Neural progenitor cell (in vitro differentiated cells): ENCODE measurements around the gene DDX49. TPM values are rescaled to one million over a fixed set of nuclear protein-coding genes. Genes with fewer than 3 reads are reported as not detected.

Experiments used
- DNase-seq: peaks from one replicate; pipeline ENCODE4 v3.0.0-alpha.2; 2016; ENCODE audit warnings: low spot score
- H2AFZ ChIP-seq: fragments of 200-600 bp; sonication (generic); replicated peaks from 2 replicates; pipeline ENCODE4 v1.6.1; 2016; ENCODE audit warnings: antibody characterized with exemption
- H3F3A ChIP-seq: fragments of 200-600 bp; sonication (generic); 2 replicates; pipeline ENCODE4 v1.6.1; 2016; ENCODE audit warnings: antibody characterized with exemption, low read depth
- H3K27ac ChIP-seq: fragments of 200-600 bp; sonication (generic); 2 replicates; pipeline ENCODE4 v1.5.1; 2016; ENCODE audit warnings: mild to moderate bottlenecking
- H3K27me3 ChIP-seq: fragments of 200-600 bp; sonication (generic); 2 replicates; pipeline ENCODE4 v1.6.1; 2016; ENCODE audit warnings: mild to moderate bottlenecking, moderate library complexity
- H3K36me3 ChIP-seq: fragments of 200-600 bp; sonication (generic); 2 replicates; pipeline ENCODE4 v1.5.1; 2016
- H3K4me1 ChIP-seq: fragments of 200-600 bp; sonication (generic); 2 replicates; pipeline ENCODE4 v1.6.1; 2016; ENCODE audit warnings: mixed run types
- H3K4me2 ChIP-seq: fragments of 200-600 bp; sonication (generic); 2 replicates; pipeline ENCODE4 v1.6.1; 2016
- H3K4me3 ChIP-seq: fragments of 200-600 bp; sonication (generic); 2 replicates; pipeline ENCODE4 v1.5.1; 2016
- H3K79me2 ChIP-seq: fragments of 200-600 bp; sonication (generic); 2 replicates; pipeline ENCODE4 v1.6.1; 2016; ENCODE audit warnings: low read depth
- H3K9ac ChIP-seq: fragments of 200-600 bp; sonication (generic); 2 replicates; pipeline ENCODE4 v1.6.1; 2016
- H3K9me3 ChIP-seq: fragments of 200-600 bp; sonication (generic); 2 replicates; pipeline ENCODE4 v1.5.1; 2016; ENCODE audit warnings: low read depth
- H4K20me1 ChIP-seq: fragments of 200-600 bp; sonication (generic); 2 replicates; pipeline ENCODE4 v1.6.1; 2016; ENCODE audit warnings: low read depth
- H3K27ac Mint-ChIP-seq: 3 replicates; pipeline ENCODE4 v1.8.0; 2021; ENCODE audit warnings: mixed read lengths
- H3K27me3 Mint-ChIP-seq: 2 replicates; pipeline ENCODE4 v1.8.0; 2022; ENCODE audit warnings: low read depth, mild to moderate bottlenecking, inconsistent platforms, moderate library complexity, mixed read lengths; ENCODE audit not compliant: insufficient read depth
- H3K36me3 Mint-ChIP-seq: 3 replicates; pipeline ENCODE4 v1.8.0; 2021; ENCODE audit warnings: mixed read lengths
- H3K4me1 Mint-ChIP-seq: 3 replicates; pipeline ENCODE4 v1.8.0; 2021; ENCODE audit warnings: mixed read lengths
- H3K4me3 Mint-ChIP-seq: 3 replicates; pipeline ENCODE4 v1.8.0; 2021; ENCODE audit warnings: mild to moderate bottlenecking, moderate library complexity, mixed read lengths
- H3K9me3 Mint-ChIP-seq: 3 replicates; pipeline ENCODE4 v1.8.0; 2020; ENCODE audit warnings: mixed read lengths
- EZH2 ChIP-seq: fragments of 200-600 bp; sonication (generic); IDR thresholded peaks from 2 replicates; pipeline ENCODE4 v1.6.1; 2017; ENCODE audit warnings: antibody characterized with exemption, mild to moderate bottlenecking, moderate library complexity
- EZH2phosphoT487 ChIP-seq: fragments of 200-600 bp; sonication (generic); IDR thresholded peaks from 2 replicates; pipeline ENCODE4 v1.6.1; 2017; ENCODE audit warnings: antibody characterized with exemption
- total RNA-seq: library from RNA; depleted of rRNA; stranded (reverse); fragments of >200 nt; gene quantifications from 2 replicates; pipeline ENCODE4 v1.2.3, GENCODE V29; 2015; ENCODE audit warnings: low replicate concordance
- TF ChIP-seq, protein P1 (sequence below): fragments of 200-600 bp; sonication (generic); IDR thresholded peaks from 2 replicates; pipeline ENCODE4 v1.5.1; 2017; ENCODE audit warnings: antibody characterized with exemption, mild to moderate bottlenecking

Gene DDX49
- total RNA-seq, 1 donor from 2014 or later, result 19.9 TPM

DNA sequence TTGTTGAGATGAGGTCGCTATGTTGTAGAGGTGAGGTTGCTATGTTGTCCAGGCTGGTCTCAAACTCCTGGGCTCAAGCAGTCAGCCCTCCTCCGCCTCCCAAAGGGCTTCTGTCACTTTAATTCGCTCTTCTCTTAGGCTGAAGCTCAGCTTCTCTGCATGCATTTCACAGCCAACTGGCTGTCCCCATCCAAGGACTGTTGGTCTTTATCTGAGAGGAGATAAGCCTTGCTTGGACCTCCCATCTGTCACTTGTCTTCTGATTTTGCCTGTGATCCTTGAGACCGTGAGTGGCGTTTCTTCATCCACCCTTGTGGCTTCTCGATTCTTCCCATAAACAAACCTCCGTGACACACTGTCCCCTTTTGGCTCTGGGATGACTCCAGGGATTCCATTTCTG, 48.0 kb upstream of the DDX49 start:
- Histone ChIP-seq H3K27ac (no peak overlapping the region), H3K36me3 (no peaks in the 10 kb centered on the region)
- no peak for DNase-seq

DNA sequence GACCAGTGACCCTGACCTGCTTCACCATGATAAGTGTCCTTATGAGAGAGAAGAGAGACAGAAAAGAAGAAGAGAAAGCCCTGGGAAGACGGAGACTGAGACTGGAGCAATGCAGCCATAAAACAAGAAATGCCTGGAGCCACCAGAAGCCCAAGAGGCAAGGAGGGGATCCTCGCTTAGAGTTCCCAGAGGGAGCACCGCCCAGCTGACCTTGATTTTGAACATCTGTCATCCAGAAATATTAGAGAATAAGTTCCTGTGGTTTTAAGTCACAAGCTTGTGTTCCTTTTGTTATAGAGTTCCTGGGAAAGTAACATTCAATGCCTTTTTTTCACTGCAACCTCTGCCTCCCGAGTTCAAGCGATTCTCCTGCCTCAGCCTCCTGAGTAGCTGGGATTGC, 43.8 kb upstream of the DDX49 start:
- Histone ChIP-seq H2AFZ (no peak overlapping the region), H3K27ac (no peak overlapping the region), H3K4me3 (no peak overlapping the region), H3K9me3 (no peaks in the 10 kb centered on the region), H3K36me3 (no peaks in the 10 kb centered on the region), H4K20me1 (peaks cover 19% of the 10 kb centered on the region), H3K4me2 (no peak overlapping the region), H3K79me2 (no peaks in the 10 kb centered on the region), H3K9ac (no peak overlapping the region), H3K4me1 (no peaks in the 10 kb centered on the region), H3K27me3 (no peaks in the 10 kb centered on the region), H3F3A (peaks cover 7% of the 10 kb centered on the region)
- peaks cover 6% of the 10 kb centered on the region for H3K9me3 Mint-ChIP-seq
- DNase-seq, result no peak
- no peak for TF ChIP-seq EZH2phosphoT487
- H3K27me3 Mint-ChIP-seq, result no peaks in the 10 kb centered on the region
- no peak overlapping the region for H3K4me3 Mint-ChIP-seq
- peaks cover 40% of the 10 kb centered on the region for H3K36me3 Mint-ChIP-seq
- peaks cover 4% of the 10 kb centered on the region for H3K4me1 Mint-ChIP-seq
- no peak overlapping the region for H3K27ac Mint-ChIP-seq

More for the DNA sequence above, 48.0 kb upstream of the DDX49 start:
- H3F3A ChIP-seq, result peaks cover 16% of the 10 kb centered on the region
- H2AFZ ChIP-seq, result no peak overlapping the region
- no peaks in the 10 kb centered on the region for H3K9me3 ChIP-seq
- H4K20me1 ChIP-seq, result peaks cover 38% of the 10 kb centered on the region
- no peak for TF ChIP-seq EZH2
- TF ChIP-seq EZH2phosphoT487, result no peak
- TF ChIP-seq, protein P1, sequence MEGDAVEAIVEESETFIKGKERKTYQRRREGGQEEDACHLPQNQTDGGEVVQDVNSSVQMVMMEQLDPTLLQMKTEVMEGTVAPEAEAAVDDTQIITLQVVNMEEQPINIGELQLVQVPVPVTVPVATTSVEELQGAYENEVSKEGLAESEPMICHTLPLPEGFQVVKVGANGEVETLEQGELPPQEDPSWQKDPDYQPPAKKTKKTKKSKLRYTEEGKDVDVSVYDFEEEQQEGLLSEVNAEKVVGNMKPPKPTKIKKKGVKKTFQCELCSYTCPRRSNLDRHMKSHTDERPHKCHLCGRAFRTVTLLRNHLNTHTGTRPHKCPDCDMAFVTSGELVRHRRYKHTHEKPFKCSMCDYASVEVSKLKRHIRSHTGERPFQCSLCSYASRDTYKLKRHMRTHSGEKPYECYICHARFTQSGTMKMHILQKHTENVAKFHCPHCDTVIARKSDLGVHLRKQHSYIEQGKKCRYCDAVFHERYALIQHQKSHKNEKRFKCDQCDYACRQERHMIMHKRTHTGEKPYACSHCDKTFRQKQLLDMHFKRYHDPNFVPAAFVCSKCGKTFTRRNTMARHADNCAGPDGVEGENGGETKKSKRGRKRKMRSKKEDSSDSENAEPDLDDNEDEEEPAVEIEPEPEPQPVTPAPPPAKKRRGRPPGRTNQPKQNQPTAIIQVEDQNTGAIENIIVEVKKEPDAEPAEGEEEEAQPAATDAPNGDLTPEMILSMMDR, result no peak
- H3K9ac ChIP-seq, result no peak overlapping the region
- H3K79me2 ChIP-seq, result no peaks in the 10 kb centered on the region
- H3K27me3 ChIP-seq, result no peaks in the 10 kb centered on the region
- Mint-ChIP-seq H3K4me3 (no peak overlapping the region), H3K9me3 (no peaks in the 10 kb centered on the region), H3K27ac (peak overlapping the region; percentile 0), H3K27me3 (peaks cover 6% of the 10 kb centered on the region), H3K4me1 (peaks cover 8% of the 10 kb centered on the region), H3K36me3 (peaks cover 28% of the 10 kb centered on the region)
- H3K4me3 ChIP-seq, result no peak overlapping the region
- no peak overlapping the region for H3K4me2 ChIP-seq
- no peaks in the 10 kb centered on the region for H3K4me1 ChIP-seq

DNA sequence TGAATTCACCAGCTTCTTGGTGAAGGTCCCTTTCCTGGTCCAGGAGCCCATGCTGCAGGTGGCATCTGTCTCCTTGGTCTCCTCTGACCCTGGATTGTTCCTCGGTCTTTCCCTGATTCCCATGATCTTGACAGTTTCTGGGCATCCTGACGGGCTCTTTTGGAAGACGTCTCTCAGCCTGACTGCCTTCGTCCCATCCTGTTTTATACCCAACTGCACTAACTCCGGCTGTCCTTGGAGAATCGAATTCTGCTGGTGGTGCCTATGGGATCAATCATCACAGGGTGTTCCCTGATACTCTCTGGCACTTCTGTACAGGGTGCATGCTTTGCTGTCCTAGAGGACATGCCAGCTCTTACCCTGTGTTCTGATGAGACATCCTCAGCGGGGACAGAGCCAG, 42.6 kb upstream of the DDX49 start:
- H3K27ac Mint-ChIP-seq, result no peak overlapping the region
- H3K27me3 Mint-ChIP-seq, result no peaks in the 10 kb centered on the region
- Histone ChIP-seq H3F3A (peaks cover under 1% of the 10 kb centered on the region), H3K79me2 (no peaks in the 10 kb centered on the region), H3K4me2 (no peak overlapping the region), H3K4me3 (no peak overlapping the region), H2AFZ (no peak overlapping the region), H3K9me3 (no peaks in the 10 kb centered on the region), H3K4me1 (no peaks in the 10 kb centered on the region), H3K36me3 (no peaks in the 10 kb centered on the region), H4K20me1 (peaks cover 11% of the 10 kb centered on the region), H3K9ac (no peak overlapping the region), H3K27me3 (no peaks in the 10 kb centered on the region), H3K27ac (no peak overlapping the region)
- TF ChIP-seq EZH2 (no peak), EZH2phosphoT487 (no peak)
- TF ChIP-seq, protein P1, result no peak
- no peak overlapping the region for H3K4me3 Mint-ChIP-seq
- H3K9me3 Mint-ChIP-seq, result peaks cover 6% of the 10 kb centered on the region
- H3K36me3 Mint-ChIP-seq, result peaks cover 41% of the 10 kb centered on the region
- no peak for DNase-seq
- no peaks in the 10 kb centered on the region for H3K4me1 Mint-ChIP-seq

DNA sequence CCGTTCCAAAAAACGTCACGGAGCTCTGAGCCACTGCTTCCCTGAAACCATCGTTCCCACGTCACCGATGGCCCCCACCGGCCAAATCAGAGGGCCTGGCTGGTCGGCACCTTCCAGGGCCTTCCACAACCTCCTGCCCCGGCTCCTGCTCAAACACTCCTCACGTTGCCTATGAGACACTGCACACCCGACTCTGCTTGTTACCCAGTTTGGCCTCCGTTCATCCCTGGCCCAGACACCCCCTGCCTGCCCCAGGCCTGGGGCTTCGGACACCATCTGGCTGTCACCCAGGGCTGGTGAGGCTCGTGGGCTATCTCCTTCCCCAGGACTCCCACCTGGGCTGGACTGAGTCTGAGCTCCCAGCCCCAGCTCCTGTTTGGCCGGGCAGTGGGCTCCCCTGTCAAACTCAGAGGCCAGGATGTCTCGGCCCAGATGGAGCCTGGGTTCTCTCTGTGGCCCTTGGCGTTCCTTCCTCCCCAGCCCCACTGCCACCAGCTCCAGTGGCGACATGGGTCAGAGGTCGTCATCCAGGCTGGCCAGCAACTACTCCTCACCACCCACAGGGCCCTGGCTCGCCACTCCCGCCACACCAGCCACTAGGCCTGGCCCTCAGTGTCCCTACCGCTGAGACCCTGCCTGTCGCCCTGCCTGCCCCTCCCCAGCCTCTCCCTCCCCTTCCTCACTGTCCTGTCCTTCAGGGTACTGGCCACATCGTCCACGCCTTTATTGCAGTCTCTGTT, 41.3 kb upstream of the DDX49 start:
- no peaks in the 10 kb centered on the region for H3K27me3 Mint-ChIP-seq
- H3K27me3 ChIP-seq, result no peaks in the 10 kb centered on the region

More for the DNA sequence above, 41.3 kb upstream of the DDX49 start:
- Histone ChIP-seq H3K4me1 (no peaks in the 10 kb centered on the region), H3K79me2 (no peaks in the 10 kb centered on the region), H3K9ac (no peak overlapping the region), H3K27ac (no peak overlapping the region), H3K4me3 (no peak overlapping the region), H3K36me3 (no peaks in the 10 kb centered on the region), H4K20me1 (peaks cover 7% of the 10 kb centered on the region), H3K9me3 (no peaks in the 10 kb centered on the region), H3F3A (no peaks in the 10 kb centered on the region), H2AFZ (no peak overlapping the region), H3K4me2 (no peak overlapping the region)
- no peak for DNase-seq
- H3K9me3 Mint-ChIP-seq, result peaks cover 6% of the 10 kb centered on the region
- no peak overlapping the region for H3K4me3 Mint-ChIP-seq
- H3K4me1 Mint-ChIP-seq, result no peaks in the 10 kb centered on the region
- H3K36me3 Mint-ChIP-seq, result peaks cover 39% of the 10 kb centered on the region
- H3K27ac Mint-ChIP-seq, result no peak overlapping the region
- TF ChIP-seq EZH2phosphoT487 (no peak), EZH2 (no peak)
- TF ChIP-seq, protein P1, result no peak
